HG03442 (cell line): ENCODE results near the gene LPXN.
"Not testable (repeated sequence)": the region's sequence is repeated elsewhere in the genome, so short reads cannot be mapped to it uniquely, and the experiment has no call there.

Source experiments
- ATAC-seq: cut with Tn5 transposase; IDR thresholded peaks from one replicate; pipeline ENCODE4 v1.9.1; 2021; ENCODE audit warnings: mild to moderate bottlenecking, moderate library complexity; ENCODE audit not compliant: unreplicated experiment

Gene LPXN

GRCh38 chr11:58579192-58580129 lies 3.8 kb upstream of the LPXN start:
- ATAC-seq = peak; percentile 35

GRCh38 chr11:58578635-58579191 lies 3.1 kb upstream of the LPXN start, which contains the start of gene ZFP91:
Gene ZFP91, plus strand, starts transcription at chr11:58579063. Its CDS starts 219 bp downstream, at chr11:58579282.
- ATAC-seq = peak; percentile 24

GRCh38 chr11:58578136-58578634 lies 2.5 kb upstream of the LPXN start:
- ATAC-seq = no peak

- peak; percentile 48 for ATAC-seq
Measured at GRCh38 chr11:58577555-58578135, 2.0 kb upstream of the LPXN start.

GRCh38 chr11:58576887-58577471 lies 1.3 kb upstream of the LPXN start:
- no peak for ATAC-seq

GRCh38 chr11:58574881-58575280 lies 775 bp downstream of the LPXN start:
- ATAC-seq = no peak

GRCh38 chr11:58573451-58574104 lies 2.1 kb downstream of the LPXN start:
- peak; percentile 18 for ATAC-seq

- not testable (repeated sequence) for ATAC-seq
Measured at GRCh38 chr11:58572906-58573305, 2.8 kb downstream of the LPXN start.

- peak; percentile 96 for ATAC-seq
Measured at GRCh38 chr11:58567889-58568512, 7.7 kb downstream of the LPXN start.

GRCh38 chr11:58564231-58564630 lies 11.4 kb downstream of the LPXN start:
- ATAC-seq = no peak

- ATAC-seq = peak; percentile 73
Measured at GRCh38 chr11:58562375-58562800, 13.3 kb downstream of the LPXN start.

- no peak for ATAC-seq
Measured at GRCh38 chr11:58561394-58562098, 14.1 kb downstream of the LPXN start.

- ATAC-seq = no peak
Measured at GRCh38 chr11:58560842-58561241, 14.8 kb downstream of the LPXN start.

- no peak for ATAC-seq
Measured at GRCh38 chr11:58549644-58550043, 26.0 kb downstream of the LPXN start.

GRCh38 chr11:58546841-58547240 lies 28.8 kb downstream of the LPXN start:
- no peak for ATAC-seq

GRCh38 chr11:58531865-58532341 lies 43.8 kb downstream of the LPXN start:
- no peak for ATAC-seq

- ATAC-seq = no peak
Measured at GRCh38 chr11:58530236-58530635, 45.4 kb downstream of the LPXN start.

GRCh38 chr11:58527429-58527828 lies 48.2 kb downstream of the LPXN start:
- no peak for ATAC-seq

GRCh38 chr11:58526721-58527120 lies 48.9 kb downstream of the LPXN start:
- no peak for ATAC-seq
